CD14-positive monocyte (primary cell): Measurements from ENCODE around the gene CNTN4. TPM values are rescaled to one million over a fixed set of nuclear protein-coding genes. Genes with fewer than 3 reads are reported as not detected.

Experiments
- DNase-seq, 3 donors: peaks; one replicate each; pipeline ENCODE4 v3.0.0-alpha.2; 2011 to 2022
- H2AFZ ChIP-seq: 2 replicates; pipeline ENCODE4 v1.6.0; 2012; ENCODE audit warnings: mild to moderate bottlenecking, low read depth, low read length, inconsistent platforms; ENCODE audit not compliant: insufficient read depth, poor library complexity, severe bottlenecking
- H3K27ac ChIP-seq, 2 donors: 1 replicate in 1 of 2; 2 replicates in 1 of 2; pipeline ENCODE4 v1.5.1; 2012 to 2013; ENCODE audit warnings: low read length in 2 of 2, control low read depth in 1 of 2, inconsistent platforms in 1 of 2, low read depth in 1 of 2, mild to moderate bottlenecking in 1 of 2
- H3K27me3 ChIP-seq, 2 donors: one replicate each; pipeline versions ENCODE4 v1.6.0 to v1.6.1; 2011 to 2013; ENCODE audit warnings: low read length in 2 of 2; ENCODE audit not compliant: control insufficient read depth in 2 of 2, insufficient read depth in 2 of 2
- H3K36me3 ChIP-seq, 2 donors: replicated peaks in 1 of 2; 1 replicate in 1 of 2; 2 replicates in 1 of 2; pipeline versions ENCODE4 v1.5.1 to v1.6.1; 2012 to 2013; ENCODE audit warnings: low read length in 2 of 2, control low read depth in 1 of 2, inconsistent platforms in 1 of 2, mild to moderate bottlenecking in 1 of 2; ENCODE audit not compliant: insufficient read depth in 2 of 2, control insufficient read depth in 1 of 2
- H3K4me1 ChIP-seq, 2 donors: 1 replicate in 1 of 2; 2 replicates in 1 of 2; pipeline versions ENCODE4 v1.5.1 to v1.6.1; 2012 to 2013; ENCODE audit warnings: low read length in 2 of 2, control low read depth in 1 of 2, inconsistent platforms in 1 of 2, mild to moderate bottlenecking in 1 of 2, moderate library complexity in 1 of 2; ENCODE audit not compliant: insufficient read depth in 2 of 2, control insufficient read depth in 1 of 2
- H3K4me2 ChIP-seq: replicated peaks from 2 replicates; pipeline ENCODE3; 2012; ENCODE audit warnings: low read length, moderate library complexity, mild to moderate bottlenecking; ENCODE audit not compliant: poor library complexity, severe bottlenecking; ENCODE audit errors: extremely low read depth
- H3K4me3 ChIP-seq, 3 experiments: fragments of 200-600 bp in 1 of 3; sonication (generic) in 1 of 3; replicated peaks in 1 of 3; 1 replicate in 2 of 3; 2 replicates in 1 of 3; pipeline ENCODE4 v1.5.1; 2011 to 2013; ENCODE audit warnings: low read length in 3 of 3, mild to moderate bottlenecking in 3 of 3, control low read depth in 2 of 3, low read depth in 2 of 3, inconsistent platforms in 1 of 3, moderate library complexity in 1 of 3
- H3K79me2 ChIP-seq: 2 replicates; pipeline ENCODE4 v1.6.0; 2012; ENCODE audit warnings: mild to moderate bottlenecking, control low read depth, inconsistent platforms, low read length, moderate library complexity; ENCODE audit not compliant: insufficient read depth
- H3K9ac ChIP-seq: 2 replicates; pipeline ENCODE4 v1.6.0; 2017; ENCODE audit warnings: low read length, mild to moderate bottlenecking; ENCODE audit not compliant: insufficient read depth, poor library complexity, severe bottlenecking
- H3K9me3 ChIP-seq, 2 donors: replicated peaks in 1 of 2; 1 replicate in 1 of 2; 2 replicates in 1 of 2; pipeline versions ENCODE4 v1.5.1 to v1.6.1; 2012 to 2013; ENCODE audit warnings: low read length in 2 of 2, control low read depth in 1 of 2; ENCODE audit not compliant: control insufficient read depth in 1 of 2, insufficient read depth in 1 of 2
- H4K20me1 ChIP-seq: 2 replicates; pipeline ENCODE4 v1.6.0; 2012; ENCODE audit warnings: mild to moderate bottlenecking, low read length, control low read depth, moderate library complexity; ENCODE audit not compliant: insufficient read depth
- H3K27ac Mint-ChIP-seq, 7 donors: one replicate each; pipeline ENCODE4 v1.8.0; 2020; ENCODE audit warnings: mild to moderate bottlenecking in 7 of 7, mixed read lengths in 7 of 7, moderate library complexity in 6 of 7, inconsistent platforms in 2 of 7
- H3K27me3 Mint-ChIP-seq, 3 donors: one replicate each; pipeline ENCODE4 v1.8.0; 2021 to 2022; ENCODE audit warnings: low read depth in 3 of 3, mild to moderate bottlenecking in 3 of 3, mixed read lengths in 3 of 3, moderate library complexity in 3 of 3, inconsistent platforms in 1 of 3
- H3K36me3 Mint-ChIP-seq, 2 donors: one replicate each; pipeline ENCODE4 v1.8.0; 2020; ENCODE audit warnings: mixed read lengths in 2 of 2, inconsistent platforms in 1 of 2, mild to moderate bottlenecking in 1 of 2
- H3K4me1 Mint-ChIP-seq: one replicate; pipeline ENCODE4 v1.8.0; 2020; ENCODE audit warnings: mild to moderate bottlenecking, mixed read lengths
- H3K4me3 Mint-ChIP-seq, 2 donors: one replicate each; pipeline ENCODE4 v1.8.0; 2020; ENCODE audit warnings: mild to moderate bottlenecking in 2 of 2, mixed read lengths in 2 of 2, moderate library complexity in 1 of 2
- H3K9me3 Mint-ChIP-seq, 7 donors: one replicate each; pipeline ENCODE4 v1.8.0; 2020 to 2022; ENCODE audit warnings: mixed read lengths in 7 of 7, mild to moderate bottlenecking in 6 of 7, moderate library complexity in 6 of 7, inconsistent platforms in 2 of 7
- CTCF ChIP-seq: fragments of 200-600 bp; IDR thresholded peaks from one replicate; pipeline ENCODE4 v1.8.0; 2022; ENCODE audit warnings: antibody characterized with exemption, mild to moderate bottlenecking
- WGBS: methylation state at CpG from one replicate; pipeline ENCODE4 v1.1.5; 2013; ENCODE audit warnings: missing lambda C conversion rate; ENCODE audit not compliant: insufficient coverage; 5-methylcytosine and 5-hydroxymethylcytosine counted together
- intact Hi-C, 2 donors: fragments of 100-400 bp; cut with micrococcal nuclease; formaldehyde crosslinking; loops; one replicate each; pipeline versions ENCODE4 v1.15.0 to v1.15.1; 2023
- polyA plus RNA-seq, 3 donors: library from polyadenylated mRNA; depleted of rRNA in 1 of 3; unstranded in 2 of 3; stranded (reverse) in 1 of 3; fragments of 300-500 nt in 2 of 3; fragments of >200 nt in 1 of 3; fragmentation: Illumina TruSeq in 2 of 3; gene quantifications; 1 replicate in 2 of 3; 2 replicates in 1 of 3; pipeline ENCODE4 v1.2.3, GENCODE V29; 2012 to 2021

The CNTN4 gene
- polyA plus RNA-seq, 3 donors, result not detected

- H3K4me3 Mint-ChIP-seq, result no peak overlapping the region
- Histone ChIP-seq H3K9ac (no peak overlapping the region), H4K20me1 (no peaks in the 10 kb centered on the region), H2AFZ (no peak overlapping the region), H3K4me3 (no peak overlapping the region), H3K4me1 (no peaks in the 10 kb centered on the region), H3K9me3 (peaks cover 8 to 19% of the 10 kb centered on the region in 2 donors), H3K36me3 (no peaks in the 10 kb centered on the region), H3K79me2 (no peaks in the 10 kb centered on the region), H3K27ac (no peak overlapping the region), H3K4me2 (no peak overlapping the region), H3K27me3 (no peaks in the 10 kb centered on the region)
- intact Hi-C loops, result no loop called here
- H3K27ac Mint-ChIP-seq, result no peak overlapping the region
- TF ChIP-seq CTCF, result no peak
- H3K36me3 Mint-ChIP-seq, result no peaks in the 10 kb centered on the region
- H3K9me3 Mint-ChIP-seq, result peaks cover 7 to 19% (median 13%) of the 10 kb centered on the region in 7 donors
- 96% methylated on average over 2 of the region's 6 CpGs for WGBS
- no peaks in the 10 kb centered on the region for H3K4me1 Mint-ChIP-seq
- peaks cover 0 to 2% (median 2%) of the 10 kb centered on the region in 3 donors for H3K27me3 Mint-ChIP-seq
- DNase-seq, result no peak
Measured at GRCh38 chr3:2589336-2589969, 490.8 kb downstream of the CNTN4 start.

GRCh38 chr3:2595486-2595885, 496.8 kb downstream of the CNTN4 start:
- Mint-ChIP-seq H3K4me1 (no peaks in the 10 kb centered on the region), H3K9me3 (peaks cover 0 to 13% (median 4%) of the 10 kb centered on the region in 7 donors), H3K36me3 (no peaks in the 10 kb centered on the region), H3K27ac (no peak overlapping the region), H3K4me3 (no peak overlapping the region), H3K27me3 (no peaks in the 10 kb centered on the region)
- no peak overlapping the region for H2AFZ ChIP-seq
- no peak for TF ChIP-seq CTCF
- no peak overlapping the region for H3K27ac ChIP-seq
- H3K9me3 ChIP-seq, result peaks cover 8% of the 10 kb centered on the region in 2 donors
- intact Hi-C loops, result no loop called here
- H3K9ac ChIP-seq, result no peak overlapping the region
- WGBS, result no CpG with 5 or more reads among the region's 4 CpGs
- H4K20me1 ChIP-seq, result no peaks in the 10 kb centered on the region
- no peaks in the 10 kb centered on the region for H3K27me3 ChIP-seq
- H3K79me2 ChIP-seq, result no peaks in the 10 kb centered on the region
- DNase-seq, result no peak
- no peaks in the 10 kb centered on the region for H3K4me1 ChIP-seq
- H3K4me2 ChIP-seq, result no peak overlapping the region
- H3K4me3 ChIP-seq, result no peak overlapping the region
- H3K36me3 ChIP-seq, result no peaks in the 10 kb centered on the region
